Measurements from ENCODE around the gene IER5. TPM values are rescaled to one million over a fixed set of nuclear protein-coding genes. Genes with fewer than 3 reads are reported as not detected.

Gene IER5
- total RNA-seq, 2 donors from 2014 or later, result 13.8 to 19.8 TPM

GRCh38 chr1:181073638-181074037, 14.9 kb upstream of the IER5 start:
- ATAC-seq, result no peak
- DNase-seq, result no peak
- intact Hi-C loops (cut with DNase I, micrococcal nuclease), result no loop called here

GRCh38 chr1:181075766-181076350, 12.6 kb upstream of the IER5 start:
- intact Hi-C loops (cut with DNase I, micrococcal nuclease), result no loop called here
- no peak for ATAC-seq
- no peak for DNase-seq

GRCh38 chr1:181076852-181077251, 11.6 kb upstream of the IER5 start:
- no peak for ATAC-seq
- intact Hi-C loops (cut with DNase I, micrococcal nuclease), result no loop called here
- no peak for DNase-seq

GRCh38 chr1:181077576-181078242, 10.8 kb upstream of the IER5 start:
- no peak for ATAC-seq
- intact Hi-C loops (cut with DNase I, micrococcal nuclease), result no loop called here
- DNase-seq, result no peak

GRCh38 chr1:181079382-181079781, 9.1 kb upstream of the IER5 start:
- ATAC-seq, result no peak
- intact Hi-C loops (cut with DNase I, micrococcal nuclease), result no loop called here
- no peak for DNase-seq

- DNase-seq, result no peak
- ATAC-seq, result no peak
- intact Hi-C loops (cut with DNase I, micrococcal nuclease), result loop anchor here in 1 of 2 donors (10.0 kb wide), 1 partner anchor 65 kb away; no protein-coding TSS in a partner anchor
Measured at GRCh38 chr1:181079920-181080319, 8.6 kb upstream of the IER5 start.

GRCh38 chr1:181080556-181080955, 7.9 kb upstream of the IER5 start:
- intact Hi-C loops (cut with DNase I, micrococcal nuclease), result loop anchor here in 1 of 2 donors (10.0 kb wide), 1 partner anchor 64 kb away; no protein-coding TSS in a partner anchor
- ATAC-seq (no peak), DNase-seq (no peak)

GRCh38 chr1:181081395-181081794, 7.1 kb upstream of the IER5 start:
- ATAC-seq (no peak), DNase-seq (no peak)
- intact Hi-C loops (cut with DNase I, micrococcal nuclease), result loop anchor here in 1 of 2 donors (10.0 kb wide), 1 partner anchor 63 kb away; no protein-coding TSS in a partner anchor

GRCh38 chr1:181083842-181084605, 4.5 kb upstream of the IER5 start:
- DNase-seq, result peak; percentile 52 to 64
- peak; percentile 59 for ATAC-seq
- intact Hi-C loops (cut with DNase I, micrococcal nuclease), result loop anchor here in 1 of 2 donors (10.0 kb wide), 1 partner anchor 61 kb away; no protein-coding TSS in a partner anchor

GRCh38 chr1:181084606-181084969, 3.9 kb upstream of the IER5 start:
- intact Hi-C loops (cut with DNase I, micrococcal nuclease), result loop anchor here in 1 of 2 donors (10.0 kb wide), 1 partner anchor 60 kb away; no protein-coding TSS in a partner anchor
- DNase-seq (no peak), ATAC-seq (no peak)

GRCh38 chr1:181086091-181086490, 2.4 kb upstream of the IER5 start:
- DNase-seq, result no peak
- intact Hi-C loops (cut with DNase I, micrococcal nuclease), result loop anchor here (5.0 to 10.0 kb wide), 2 partner anchors 56 to 59 kb away; no protein-coding TSS in a partner anchor
- no peak for ATAC-seq

GRCh38 chr1:181086926-181087325, 1.6 kb upstream of the IER5 start:
- intact Hi-C loops (cut with DNase I, micrococcal nuclease), result loop anchor here (5.0 to 10.0 kb wide), 2 partner anchors 55 to 58 kb away; no protein-coding TSS in a partner anchor
- no peak for DNase-seq
- no peak for ATAC-seq

- no peak for ATAC-seq
- intact Hi-C loops (cut with DNase I, micrococcal nuclease), result loop anchor here (5.0 to 10.0 kb wide), 2 partner anchors 55 to 57 kb away; no protein-coding TSS in a partner anchor
- DNase-seq, result no peak
Measured at GRCh38 chr1:181087400-181087901, 1.0 kb upstream of the IER5 start.

GRCh38 chr1:181089017-181089675, 646 bp downstream of the IER5 start:
- ATAC-seq (no peak), DNase-seq (peak in 1 of 2 donors; percentile 57)
- intact Hi-C loops (cut with DNase I, micrococcal nuclease), result loop anchor here (5.0 to 10.0 kb wide), 2 partner anchors 53 to 56 kb away; no protein-coding TSS in a partner anchor

GRCh38 chr1:181089676-181090544, 1.4 kb downstream of the IER5 start:
- DNase-seq (peak; percentile 78 to 80), ATAC-seq (peak; percentile 39)
- intact Hi-C loops (cut with DNase I, micrococcal nuclease), result loop anchor here (5.0 to 10.0 kb wide), 2 partner anchors 52 to 55 kb away; no protein-coding TSS in a partner anchor

GRCh38 chr1:181090641-181091126, 2.2 kb downstream of the IER5 start:
- intact Hi-C loops (cut with DNase I, micrococcal nuclease), result no loop called here
- DNase-seq (no peak), ATAC-seq (peak; percentile 53)

GRCh38 chr1:181091309-181092040, 3.0 kb downstream of the IER5 start:
- ATAC-seq (no peak), DNase-seq (no peak)
- intact Hi-C loops (cut with DNase I, micrococcal nuclease), result no loop called here
